Caco-2 (cell line): ENCODE results near the gene SEZ6L2. TPM values are rescaled to one million over a fixed set of nuclear protein-coding genes. Genes with fewer than 3 reads are reported as not detected.

Experiments
- BruUV-seq: library from RNA; stranded (reverse); fragments of 400-500 nt; replicated peaks from 2 replicates; lab custom pipeline; 2021; lab: Mats Ljungman, UMichigan
- CTCF ChIA-PET: fragments of 300-600 bp; sonication (Branson Sonifier 250); formaldehyde crosslinking; loops from one replicate; lab custom pipeline; 2022; ENCODE audit warnings: antibody characterized with exemption; lab: Charles Lee
- POLR2A ChIA-PET: fragments of 300-600 bp; sonication (Branson Sonifier 250); formaldehyde crosslinking; loops from one replicate; lab custom pipeline; 2022; ENCODE audit warnings: antibody characterized with exemption; lab: Charles Lee
- DNase-seq, 2 experiments: peaks; one replicate each; pipeline versions ENCODE4 v3.0.0 to v3.0.0-alpha.2; 2020 to 2022
- H3K27me3 ChIP-seq: replicated peaks from 2 replicates; pipeline ENCODE4 v1.6.0; 2011; ENCODE audit warnings: low read length; ENCODE audit not compliant: control insufficient read depth, insufficient read depth
- H3K36me3 ChIP-seq: 2 replicates; pipeline ENCODE4 v1.5.1; 2011; ENCODE audit warnings: low read length; ENCODE audit not compliant: control insufficient read depth, insufficient read depth
- H3K4me1 ChIP-seq: fragments of 250-450 bp; sonication (Bioruptor Pico); 2 replicates; pipeline ENCODE4 v1.5.1; 2020; ENCODE audit warnings: mild to moderate bottlenecking
- H3K4me3 ChIP-seq: 2 replicates; pipeline ENCODE4 v1.5.1; 2011; ENCODE audit warnings: low read depth, mild to moderate bottlenecking, control low read depth, low read length
- H3K9me3 ChIP-seq: fragments of 250-450 bp; sonication (Bioruptor Pico); 2 replicates; pipeline ENCODE4 v1.5.1; 2020; ENCODE audit warnings: mild to moderate bottlenecking, moderate library complexity
- H3K27ac Mint-ChIP-seq: one replicate; pipeline ENCODE4 v1.8.0; 2022; ENCODE audit warnings: mixed read lengths; ENCODE audit not compliant: unreplicated experiment
- H3K27me3 Mint-ChIP-seq: one replicate; pipeline ENCODE4 v1.8.0; 2022; ENCODE audit warnings: mixed read lengths; ENCODE audit not compliant: insufficient read depth, unreplicated experiment
- H3K36me3 Mint-ChIP-seq: one replicate; pipeline ENCODE4 v1.8.0; 2022; ENCODE audit warnings: mild to moderate bottlenecking, mixed read lengths; ENCODE audit not compliant: insufficient read depth, unreplicated experiment
- H3K4me1 Mint-ChIP-seq: one replicate; pipeline ENCODE4 v1.8.0; 2022; ENCODE audit warnings: low read depth, mixed read lengths; ENCODE audit not compliant: unreplicated experiment
- H3K4me3 Mint-ChIP-seq: one replicate; pipeline ENCODE4 v1.8.0; 2022; ENCODE audit warnings: mild to moderate bottlenecking, moderate library complexity, mixed read lengths; ENCODE audit not compliant: unreplicated experiment
- H3K9me3 Mint-ChIP-seq: one replicate; pipeline ENCODE4 v1.8.0; 2022; ENCODE audit warnings: mixed read lengths; ENCODE audit not compliant: unreplicated experiment
- CTCF ChIP-seq, 2 experiments: fragments of 200-600 bp in 1 of 2; IDR thresholded peaks; 1 replicate in 1 of 2; 2 replicates in 1 of 2; pipeline versions ENCODE4 v1.5.1 to v1.8.0; 2011 to 2022; ENCODE audit warnings: antibody characterized with exemption in 1 of 2, control low read depth in 1 of 2, inconsistent platforms in 1 of 2, low read depth in 1 of 2, low read length in 1 of 2, mild to moderate bottlenecking in 1 of 2, moderate library complexity in 1 of 2; ENCODE audit not compliant: insufficient read depth in 1 of 2, severe bottlenecking in 1 of 2, unreplicated experiment in 1 of 2
- intact Hi-C: fragments of 100-400 bp; cut with micrococcal nuclease; formaldehyde crosslinking; loops from one replicate; pipeline ENCODE4 v1.10.0; 2022; ENCODE audit not compliant: unreplicated experiment
- total RNA-seq: library from RNA; stranded (reverse); gene quantifications from 2 replicates; pipeline ENCODE4 v1.2.3, GENCODE V29; 2022

SEZ6L2 gene
- total RNA-seq, 1 experiment from 2014 or later: 24.1 TPM

GRCh38 chr16:29837841-29838240 is 61.5 kb downstream of the SEZ6L2 start:
- POLR2A ChIA-PET: no interaction called here
- Histone ChIP-seq H3K36me3 (peaks cover 2% of the 10 kb centered on the region; the same call in 1 of the 2 replicates), H3K9me3 (no peaks in the 10 kb centered on the region), H3K4me3 (no peak overlapping the region), H3K27me3 (no peaks in the 10 kb centered on the region), H3K4me1 (no peaks in the 10 kb centered on the region)
- no peak overlapping the region for H3K27ac Mint-ChIP-seq
- H3K9me3 Mint-ChIP-seq: no peaks in the 10 kb centered on the region
- TF ChIP-seq CTCF (IDR thresholded peaks at IDR 0.05; ENCODE audit: insufficient read depth in 1 of 2, low read depth in 1 of 2, low read length in 1 of 2, severe bottlenecking in 1 of 2, unreplicated experiment in 1 of 2): no peak
- H3K4me3 Mint-ChIP-seq: no peak overlapping the region
- peaks cover 15% of the 10 kb centered on the region for H3K36me3 Mint-ChIP-seq
- no peaks in the 10 kb centered on the region for H3K27me3 Mint-ChIP-seq
- CTCF ChIA-PET: no interaction called here
- intact Hi-C loops: no loop called here
- no peaks in the 10 kb centered on the region for H3K4me1 Mint-ChIP-seq
- no TSS peak for BruUV-seq
- DNase-seq: no peak

DNA sequence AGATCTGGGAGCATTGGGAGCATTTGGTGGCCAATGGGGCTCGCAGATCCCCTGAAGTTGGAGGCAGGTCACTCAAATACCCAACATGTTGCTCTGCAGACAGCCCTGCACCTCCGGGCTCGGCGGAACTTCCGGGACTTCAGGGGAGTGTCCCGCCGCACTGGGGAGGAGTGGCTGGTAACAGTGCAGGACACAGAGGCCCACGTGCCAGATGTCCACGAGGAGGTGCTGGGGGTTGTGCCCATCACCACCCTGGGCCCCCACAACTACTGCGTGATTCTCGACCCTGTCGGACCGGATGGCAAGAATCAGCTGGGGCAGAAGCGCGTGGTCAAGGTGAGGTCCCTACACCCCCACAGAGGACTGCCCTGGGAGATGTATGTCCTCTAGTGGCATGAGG is 62.7 kb downstream of the SEZ6L2 start:
- Mint-ChIP-seq H3K9me3 (no peaks in the 10 kb centered on the region), H3K27ac (no peak overlapping the region), H3K36me3 (peaks cover 15% of the 10 kb centered on the region), H3K27me3 (no peaks in the 10 kb centered on the region), H3K4me1 (no peaks in the 10 kb centered on the region), H3K4me3 (no peak overlapping the region)
- BruUV-seq: no TSS peak
- no peak overlapping the region for H3K4me3 ChIP-seq
- no peak for DNase-seq
- no peaks in the 10 kb centered on the region for H3K4me1 ChIP-seq
- intact Hi-C loops: no loop called here
- TF ChIP-seq CTCF (IDR thresholded peaks at IDR 0.05; ENCODE audit: insufficient read depth in 1 of 2, low read depth in 1 of 2, low read length in 1 of 2, severe bottlenecking in 1 of 2, unreplicated experiment in 1 of 2): no peak
- ChIA-PET CTCF (no interaction called here), POLR2A (no interaction called here)
- peaks cover 2% of the 10 kb centered on the region; the same call in 1 of the 2 replicates for H3K36me3 ChIP-seq
- H3K27me3 ChIP-seq: no peaks in the 10 kb centered on the region
- H3K9me3 ChIP-seq: no peaks in the 10 kb centered on the region

DNA sequence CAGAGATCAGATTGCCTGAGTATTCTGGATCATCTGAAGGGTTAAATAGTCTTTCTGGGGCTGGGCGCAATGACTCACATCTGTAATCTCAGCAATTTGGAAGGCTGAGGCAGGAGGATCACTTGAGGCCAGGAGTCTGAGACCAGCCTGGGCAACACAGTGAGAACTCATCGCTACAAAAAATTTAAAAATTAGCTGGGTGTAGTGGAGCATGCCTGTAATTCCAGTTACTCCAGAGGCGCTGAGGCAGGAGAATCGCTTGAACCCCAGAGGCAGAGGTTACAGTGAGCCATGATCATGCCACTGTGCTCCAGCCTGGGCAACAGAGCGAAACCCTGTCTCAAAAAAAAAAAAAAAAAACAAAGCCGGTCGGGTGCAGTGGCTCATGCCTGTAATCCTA is 63.4 kb downstream of the SEZ6L2 start:
- ChIA-PET CTCF (no interaction called here), POLR2A (no interaction called here)
- Histone ChIP-seq H3K4me3 (no peak overlapping the region), H3K4me1 (no peaks in the 10 kb centered on the region), H3K36me3 (peaks cover 2% of the 10 kb centered on the region; the same call in 1 of the 2 replicates), H3K27me3 (no peaks in the 10 kb centered on the region), H3K9me3 (no peaks in the 10 kb centered on the region)
- TF ChIP-seq CTCF (IDR thresholded peaks at IDR 0.05; ENCODE audit: insufficient read depth in 1 of 2, low read depth in 1 of 2, low read length in 1 of 2, severe bottlenecking in 1 of 2, unreplicated experiment in 1 of 2): no peak
- Mint-ChIP-seq H3K9me3 (no peaks in the 10 kb centered on the region), H3K27ac (no peak overlapping the region), H3K4me3 (no peak overlapping the region), H3K4me1 (peaks cover 1% of the 10 kb centered on the region), H3K27me3 (no peaks in the 10 kb centered on the region), H3K36me3 (peaks cover 15% of the 10 kb centered on the region)
- BruUV-seq: no TSS peak
- intact Hi-C loops: no loop called here
- DNase-seq: no peak
